Central memory CD8-positive, alpha-beta T cell (primary cell): ENCODE data around the gene ANAPC5.

ENCODE experiments used
- ATAC-seq: fragments of 150-1000 bp; cut with Tn5 transposase; replicated peaks from 2 replicates; pipeline ENCODE4 v1.10.0; 2022; ENCODE audit warnings: mild to moderate bottlenecking, moderate FRiP score, moderate number of reproducible peaks; ENCODE audit not compliant: poor library complexity, severe bottlenecking; ENCODE audit errors: extremely low read depth
- DNase-seq, 2 donors: peaks; one replicate each; pipeline ENCODE4 v3.0.0; 2021; ENCODE audit warnings: low spot score in 2 of 2
- H3K27ac Mint-ChIP-seq: one replicate; pipeline ENCODE4 v1.8.0; 2022; ENCODE audit warnings: low read depth, mild to moderate bottlenecking, moderate library complexity, mixed read lengths
- H3K27me3 Mint-ChIP-seq: one replicate; pipeline ENCODE4 v1.8.0; 2022; ENCODE audit warnings: mixed read lengths
- H3K36me3 Mint-ChIP-seq: one replicate; pipeline ENCODE4 v1.8.0; 2022; ENCODE audit warnings: mild to moderate bottlenecking, moderate library complexity, mixed read lengths; ENCODE audit not compliant: insufficient read depth
- H3K4me1 Mint-ChIP-seq: one replicate; pipeline ENCODE4 v1.8.0; 2022; ENCODE audit warnings: mixed read lengths
- H3K4me3 Mint-ChIP-seq: one replicate; pipeline ENCODE4 v1.8.0; 2022; ENCODE audit warnings: mild to moderate bottlenecking, moderate library complexity, mixed read lengths
- H3K9me3 Mint-ChIP-seq: one replicate; pipeline ENCODE4 v1.8.0; 2022; ENCODE audit warnings: mixed read lengths

Gene ANAPC5

DNA sequence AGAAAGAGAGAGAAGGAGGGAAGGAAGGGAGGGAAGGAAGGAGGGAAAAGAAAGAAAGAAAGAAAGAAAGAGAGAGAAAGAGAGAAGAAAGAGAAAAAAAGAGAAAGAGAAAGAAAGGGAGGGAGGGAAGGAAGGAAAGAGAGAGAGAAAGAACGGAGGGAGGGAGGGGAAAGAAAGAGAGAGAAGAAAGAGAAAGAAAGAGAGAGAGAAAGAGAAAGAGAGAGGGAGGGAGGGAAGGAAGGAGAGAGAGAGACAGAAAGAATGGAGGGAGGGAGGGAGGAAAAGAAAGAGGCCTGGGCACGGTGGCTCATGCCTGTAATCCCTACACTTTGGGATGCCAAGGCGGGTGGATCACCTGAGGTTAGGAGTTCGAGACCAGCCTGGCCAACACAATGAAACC is 5.1 kb upstream of the ANAPC5 start:
- peaks cover 7% of the 10 kb centered on the region for H3K36me3 Mint-ChIP-seq
- H3K27me3 Mint-ChIP-seq = no peaks in the 10 kb centered on the region
- H3K4me3 Mint-ChIP-seq = no peak overlapping the region
- no peak for DNase-seq
- peaks cover 9% of the 10 kb centered on the region for H3K4me1 Mint-ChIP-seq
- no peak for ATAC-seq
- no peaks in the 10 kb centered on the region for H3K9me3 Mint-ChIP-seq
- H3K27ac Mint-ChIP-seq = no peak overlapping the region

DNA sequence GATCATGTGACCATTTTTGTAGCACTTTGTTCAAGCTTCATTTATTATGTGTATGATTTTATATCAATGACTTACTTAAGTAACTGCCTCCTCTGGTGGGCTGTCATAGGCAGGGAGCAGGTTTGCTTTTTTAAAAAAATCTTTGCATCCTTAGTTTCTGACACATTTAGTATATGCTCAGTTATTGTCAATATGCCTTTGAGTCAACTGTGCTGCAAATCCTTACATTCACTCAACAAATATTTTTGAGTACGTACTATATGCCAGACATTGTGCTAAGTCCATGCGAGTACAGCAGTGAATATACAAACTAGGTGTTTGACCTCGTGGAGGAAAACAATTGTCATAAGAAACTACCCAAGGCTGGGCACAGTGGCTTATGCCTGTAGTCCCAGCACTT is 4.4 kb upstream of the ANAPC5 start:
- H3K36me3 Mint-ChIP-seq = peaks cover 13% of the 10 kb centered on the region
- H3K4me3 Mint-ChIP-seq = no peak overlapping the region
- no peaks in the 10 kb centered on the region for H3K9me3 Mint-ChIP-seq
- DNase-seq (no peak), ATAC-seq (no peak)
- no peaks in the 10 kb centered on the region for H3K27me3 Mint-ChIP-seq
- peaks cover 13% of the 10 kb centered on the region for H3K4me1 Mint-ChIP-seq
- H3K27ac Mint-ChIP-seq = no peak overlapping the region

DNA sequence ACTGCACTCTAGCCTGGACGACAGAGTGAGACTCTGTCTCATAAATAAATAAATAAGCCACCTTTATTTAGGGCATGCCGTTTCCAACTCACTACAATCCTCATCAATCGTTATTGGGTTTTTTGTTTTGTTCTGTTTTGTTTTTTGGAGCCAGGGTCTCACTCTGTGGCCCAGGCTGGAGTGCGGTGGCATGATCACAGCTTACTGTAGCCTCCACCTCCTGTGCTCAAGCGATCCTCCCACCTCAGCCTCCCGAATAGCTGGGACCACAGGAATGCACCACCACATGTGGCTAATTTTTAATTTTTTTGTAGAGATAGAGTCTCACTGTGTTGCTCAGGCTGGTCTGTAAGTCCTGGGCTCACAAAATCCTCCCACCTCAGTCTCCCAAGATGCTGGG is 3.6 kb upstream of the ANAPC5 start:
- Mint-ChIP-seq H3K36me3 (peaks cover 16% of the 10 kb centered on the region), H3K9me3 (no peaks in the 10 kb centered on the region), H3K27ac (no peak overlapping the region), H3K27me3 (no peaks in the 10 kb centered on the region), H3K4me3 (no peak overlapping the region), H3K4me1 (peaks cover 16% of the 10 kb centered on the region)
- ATAC-seq (no peak), DNase-seq (no peak)

GRCh38 chr12:121352682-121353018 is 439 bp upstream of the ANAPC5 start:
- DNase-seq (no peak), ATAC-seq (peak; percentile 37)
- H3K9me3 Mint-ChIP-seq = no peaks in the 10 kb centered on the region
- peak overlapping the region; percentile 82 for H3K4me3 Mint-ChIP-seq
- peaks cover 25% of the 10 kb centered on the region for H3K36me3 Mint-ChIP-seq
- H3K27me3 Mint-ChIP-seq = no peaks in the 10 kb centered on the region
- H3K4me1 Mint-ChIP-seq = peaks cover 25% of the 10 kb centered on the region
- H3K27ac Mint-ChIP-seq = peak overlapping the region; percentile 92

DNA sequence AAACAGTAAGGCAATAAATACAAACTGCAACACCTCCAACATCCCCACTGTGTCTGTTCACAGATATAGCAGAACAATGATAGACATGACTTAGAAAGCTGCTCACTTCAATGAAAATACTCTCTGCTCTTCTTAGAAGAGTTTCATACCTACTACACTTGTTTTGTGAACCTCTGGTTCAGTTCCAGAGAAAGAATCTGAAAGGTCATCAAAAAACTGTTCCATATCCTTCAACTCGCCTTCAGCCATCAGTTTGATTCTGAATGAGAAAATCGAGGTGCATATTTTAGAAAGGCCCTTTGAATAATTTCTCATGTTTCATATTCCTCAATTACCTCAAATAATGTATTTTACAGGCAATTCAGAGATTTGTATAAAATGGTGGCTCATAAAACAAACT is 5.5 kb downstream of the ANAPC5 start:
- no peaks in the 10 kb centered on the region for H3K9me3 Mint-ChIP-seq
- H3K4me1 Mint-ChIP-seq = peaks cover 42% of the 10 kb centered on the region
- H3K27me3 Mint-ChIP-seq = no peaks in the 10 kb centered on the region
- H3K27ac Mint-ChIP-seq = no peak overlapping the region
- peaks cover 56% of the 10 kb centered on the region for H3K36me3 Mint-ChIP-seq
- DNase-seq = no peak
- H3K4me3 Mint-ChIP-seq = no peak overlapping the region
- no peak for ATAC-seq

GRCh38 chr12:121345151-121345815 is 6.9 kb downstream of the ANAPC5 start:
- Mint-ChIP-seq H3K36me3 (peaks cover 67% of the 10 kb centered on the region), H3K4me3 (no peak overlapping the region), H3K27me3 (no peaks in the 10 kb centered on the region), H3K27ac (peak overlapping the region; percentile 2), H3K4me1 (peaks cover 32% of the 10 kb centered on the region), H3K9me3 (no peaks in the 10 kb centered on the region)
- no peak for DNase-seq
- ATAC-seq = no peak

- Mint-ChIP-seq H3K27me3 (no peaks in the 10 kb centered on the region), H3K9me3 (no peaks in the 10 kb centered on the region), H3K4me3 (no peak overlapping the region), H3K4me1 (peaks cover 29% of the 10 kb centered on the region), H3K36me3 (peaks cover 72% of the 10 kb centered on the region), H3K27ac (peak overlapping the region; percentile 2)
- no peak for DNase-seq
- no peak for ATAC-seq
These were observed 7.7 kb downstream of the ANAPC5 start for GRCh38 chr12:121344506-121344905.

DNA sequence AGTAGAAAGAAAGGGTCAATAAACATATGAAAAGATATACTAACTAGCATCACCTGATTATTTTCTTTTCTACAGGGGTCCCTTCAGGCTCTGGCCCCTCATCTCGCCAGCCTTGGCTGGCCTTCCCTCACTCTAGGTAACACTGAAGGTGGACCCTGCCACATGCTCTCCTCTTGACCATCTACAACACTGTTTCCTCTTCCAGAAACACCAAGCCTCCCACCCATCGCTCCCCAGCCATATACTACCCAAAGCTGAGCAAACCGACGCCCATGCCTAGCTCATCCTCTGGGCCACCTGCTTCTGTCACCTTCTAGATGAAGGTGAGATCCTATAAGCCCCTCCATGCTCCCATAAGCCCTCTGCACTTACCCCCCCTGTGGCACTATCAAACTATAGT is 14.8 kb downstream of the ANAPC5 start:
- peak overlapping the region; percentile 1 for H3K27ac Mint-ChIP-seq

GRCh38 chr12:121334513-121335343 is 17.5 kb downstream of the ANAPC5 start:
- ATAC-seq (no peak), DNase-seq (no peak)
- H3K4me3 Mint-ChIP-seq = no peak overlapping the region
- H3K4me1 Mint-ChIP-seq = no peaks in the 10 kb centered on the region
- H3K27ac Mint-ChIP-seq = peak overlapping the region; percentile 8
- peaks cover 53% of the 10 kb centered on the region for H3K36me3 Mint-ChIP-seq
- H3K9me3 Mint-ChIP-seq = no peaks in the 10 kb centered on the region
- no peaks in the 10 kb centered on the region for H3K27me3 Mint-ChIP-seq

More for the DNA sequence above, 14.8 kb downstream of the ANAPC5 start:
- no peaks in the 10 kb centered on the region for H3K27me3 Mint-ChIP-seq
- H3K4me3 Mint-ChIP-seq = no peak overlapping the region
- ATAC-seq = no peak
- no peaks in the 10 kb centered on the region for H3K9me3 Mint-ChIP-seq
- DNase-seq = no peak
- peaks cover 59% of the 10 kb centered on the region for H3K36me3 Mint-ChIP-seq
- H3K4me1 Mint-ChIP-seq = no peaks in the 10 kb centered on the region

DNA sequence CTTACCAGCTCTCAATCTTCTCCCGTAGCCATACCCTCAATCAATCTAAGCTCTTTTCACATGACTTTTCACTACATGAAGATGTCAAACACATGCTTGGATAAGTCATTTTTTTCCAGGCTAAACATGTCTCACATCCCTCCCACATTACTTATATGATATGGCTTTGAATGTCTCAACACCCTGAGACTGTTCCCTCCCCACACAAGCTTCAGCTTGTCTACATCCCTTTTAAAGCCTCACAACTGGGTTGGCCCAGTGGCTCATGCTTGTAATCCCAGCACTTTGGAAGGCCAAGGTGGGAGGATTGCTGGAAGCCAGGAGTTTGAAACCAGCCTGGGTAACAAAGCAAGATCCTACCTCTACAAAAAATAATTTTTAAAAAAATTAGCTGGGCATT is 18.5 kb downstream of the ANAPC5 start:
- Mint-ChIP-seq H3K4me1 (no peaks in the 10 kb centered on the region), H3K4me3 (no peak overlapping the region), H3K9me3 (no peaks in the 10 kb centered on the region), H3K27me3 (no peaks in the 10 kb centered on the region), H3K36me3 (peaks cover 54% of the 10 kb centered on the region), H3K27ac (no peak overlapping the region)
- no peak for DNase-seq
- ATAC-seq = no peak

DNA sequence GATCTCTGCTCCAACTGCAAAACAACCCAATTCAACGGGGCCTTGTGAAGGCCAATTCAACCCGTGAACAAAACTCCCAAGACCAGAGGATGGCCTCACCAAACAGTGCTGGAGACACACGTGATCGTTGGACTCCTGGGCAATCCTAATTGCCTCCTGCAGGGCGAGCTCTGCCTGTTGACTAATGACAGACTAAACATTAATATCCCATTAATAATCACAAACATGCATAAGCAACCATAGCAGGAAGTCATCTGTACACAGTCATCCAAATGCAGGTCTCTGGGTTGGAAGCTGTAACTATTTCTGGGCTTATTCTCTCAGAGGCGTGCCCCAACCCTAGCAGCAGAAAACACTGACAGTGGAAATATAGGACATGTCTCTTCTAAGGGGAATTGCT is 21.0 kb downstream of the ANAPC5 start:
- H3K4me3 Mint-ChIP-seq = no peak overlapping the region
- no peak overlapping the region for H3K27ac Mint-ChIP-seq
- DNase-seq (no peak), ATAC-seq (no peak)
- no peaks in the 10 kb centered on the region for H3K27me3 Mint-ChIP-seq
- no peaks in the 10 kb centered on the region for H3K4me1 Mint-ChIP-seq
- no peaks in the 10 kb centered on the region for H3K9me3 Mint-ChIP-seq
- H3K36me3 Mint-ChIP-seq = peaks cover 63% of the 10 kb centered on the region

GRCh38 chr12:121330692-121331091 is 21.5 kb downstream of the ANAPC5 start:
- H3K4me1 Mint-ChIP-seq = no peaks in the 10 kb centered on the region
- peaks cover 64% of the 10 kb centered on the region for H3K36me3 Mint-ChIP-seq
- H3K27me3 Mint-ChIP-seq = no peaks in the 10 kb centered on the region
- H3K4me3 Mint-ChIP-seq = no peak overlapping the region
- H3K9me3 Mint-ChIP-seq = no peaks in the 10 kb centered on the region
- DNase-seq (no peak), ATAC-seq (no peak)
- no peak overlapping the region for H3K27ac Mint-ChIP-seq

DNA sequence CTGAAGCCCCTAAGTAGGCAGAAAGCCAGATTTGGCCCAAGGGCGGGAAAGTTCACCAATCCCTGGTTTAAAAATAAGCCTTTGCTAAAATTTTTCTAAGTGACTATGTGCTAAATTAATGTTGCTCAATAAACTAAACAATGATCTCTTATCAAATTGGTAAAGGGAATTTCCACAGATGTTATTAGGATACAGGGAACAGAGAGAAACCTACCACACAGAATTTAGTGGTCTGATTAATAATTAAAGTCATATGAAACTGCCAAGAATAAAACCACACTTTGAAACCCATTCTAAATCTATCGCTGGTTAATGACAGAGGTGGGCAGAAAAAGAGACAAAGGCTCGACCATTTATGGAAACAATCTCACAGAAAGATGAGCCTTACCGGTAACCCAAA is 22.0 kb downstream of the ANAPC5 start:
- H3K4me1 Mint-ChIP-seq = no peaks in the 10 kb centered on the region
- H3K27me3 Mint-ChIP-seq = no peaks in the 10 kb centered on the region
- H3K4me3 Mint-ChIP-seq = no peak overlapping the region
- H3K27ac Mint-ChIP-seq = no peak overlapping the region
- no peaks in the 10 kb centered on the region for H3K9me3 Mint-ChIP-seq
- H3K36me3 Mint-ChIP-seq = peaks cover 66% of the 10 kb centered on the region
- DNase-seq = no peak
- no peak for ATAC-seq
